RPMI8226 (cell line): ENCODE data around the gene SLBP.

Source experiments
- DNase-seq: peaks from one replicate; pipeline ENCODE4 v3.0.0-alpha.2; 2015

SLBP gene

DNA sequence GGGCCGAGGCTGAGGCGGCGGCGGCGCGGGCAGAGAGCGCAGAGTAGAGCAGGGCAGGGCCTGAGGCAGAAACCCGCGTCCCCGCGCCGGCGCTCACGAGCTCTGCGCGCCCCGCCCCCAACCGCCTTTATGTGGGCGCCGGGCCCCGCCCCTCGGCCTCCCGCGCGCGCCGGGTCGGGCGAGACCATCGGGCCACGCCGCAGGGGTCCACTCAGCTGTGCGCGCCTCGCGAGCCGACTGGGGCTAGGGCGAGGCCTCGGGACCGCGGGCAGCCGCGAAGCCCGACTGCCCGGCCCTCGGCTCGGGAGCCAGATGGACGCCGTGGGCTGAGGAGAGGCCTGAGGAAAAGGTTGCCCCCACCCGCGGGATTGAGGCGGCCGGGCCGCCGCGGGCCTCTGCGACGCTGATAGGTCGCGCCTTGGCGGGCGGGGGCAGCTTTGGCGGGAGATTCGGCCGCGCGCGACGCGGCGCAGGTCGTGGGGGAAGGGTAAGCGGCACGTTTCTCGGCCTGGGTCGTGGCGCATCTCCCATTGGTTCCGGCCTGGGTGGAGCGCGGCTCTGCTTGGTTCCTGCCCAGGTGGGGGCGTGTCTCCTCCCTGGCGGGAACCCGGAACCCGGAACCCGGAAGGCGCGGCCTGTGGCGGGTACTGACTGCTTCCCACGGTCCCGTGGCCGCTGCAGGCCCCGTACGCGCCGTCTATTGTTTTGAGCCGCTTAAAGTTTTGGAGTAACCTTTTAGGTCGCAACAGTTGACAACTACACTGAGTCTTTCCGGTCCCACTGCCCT, at the start of gene SLBP:
Gene SLBP (minus strand): TSS at position 104 of the 787 bp plus-strand sequence. CDS start 131 bp downstream, outside the sequence.
- DNase-seq: peak; percentile 95

GRCh38 chr4:1761130-1761689, 49.1 kb upstream of the SLBP start:
- no peak for DNase-seq

GRCh38 chr4:1760521-1761071, 48.5 kb upstream of the SLBP start:
- DNase-seq: no peak

GRCh38 chr4:1759818-1760223, 47.7 kb upstream of the SLBP start:
- DNase-seq: peak; percentile 30

DNA sequence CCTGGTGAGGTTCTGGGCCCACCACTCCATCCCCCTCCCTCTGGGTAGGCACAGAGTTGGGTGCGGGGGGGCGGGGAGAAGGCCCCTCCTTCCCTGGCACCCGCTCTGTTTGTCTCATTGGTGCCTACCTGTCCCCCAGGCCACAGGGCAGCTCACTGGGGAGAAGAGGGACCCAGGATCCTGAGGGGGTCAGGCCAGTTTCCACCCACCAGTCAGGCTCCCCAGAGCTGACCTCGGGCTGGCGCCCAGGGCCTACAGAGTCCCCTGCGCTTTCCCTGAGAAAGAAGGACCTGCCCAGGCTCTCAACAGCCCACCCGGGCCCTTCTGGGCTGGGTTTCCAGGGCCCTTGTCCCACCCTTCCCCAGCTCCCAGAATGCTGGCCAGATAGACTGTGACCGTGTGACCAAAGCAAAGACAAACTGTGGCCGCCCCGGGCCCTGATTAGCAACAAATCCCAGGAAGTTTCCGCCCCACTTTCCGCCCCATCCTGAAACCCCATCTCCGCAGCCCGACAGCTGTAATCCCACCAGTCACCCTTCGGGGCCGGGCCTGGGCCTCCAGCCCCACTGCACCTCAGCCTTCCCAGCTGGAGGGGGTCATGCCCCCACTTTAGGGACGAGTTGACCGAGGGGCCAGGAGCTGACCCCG, 47.2 kb upstream of the SLBP start:
- DNase-seq: no peak

DNA sequence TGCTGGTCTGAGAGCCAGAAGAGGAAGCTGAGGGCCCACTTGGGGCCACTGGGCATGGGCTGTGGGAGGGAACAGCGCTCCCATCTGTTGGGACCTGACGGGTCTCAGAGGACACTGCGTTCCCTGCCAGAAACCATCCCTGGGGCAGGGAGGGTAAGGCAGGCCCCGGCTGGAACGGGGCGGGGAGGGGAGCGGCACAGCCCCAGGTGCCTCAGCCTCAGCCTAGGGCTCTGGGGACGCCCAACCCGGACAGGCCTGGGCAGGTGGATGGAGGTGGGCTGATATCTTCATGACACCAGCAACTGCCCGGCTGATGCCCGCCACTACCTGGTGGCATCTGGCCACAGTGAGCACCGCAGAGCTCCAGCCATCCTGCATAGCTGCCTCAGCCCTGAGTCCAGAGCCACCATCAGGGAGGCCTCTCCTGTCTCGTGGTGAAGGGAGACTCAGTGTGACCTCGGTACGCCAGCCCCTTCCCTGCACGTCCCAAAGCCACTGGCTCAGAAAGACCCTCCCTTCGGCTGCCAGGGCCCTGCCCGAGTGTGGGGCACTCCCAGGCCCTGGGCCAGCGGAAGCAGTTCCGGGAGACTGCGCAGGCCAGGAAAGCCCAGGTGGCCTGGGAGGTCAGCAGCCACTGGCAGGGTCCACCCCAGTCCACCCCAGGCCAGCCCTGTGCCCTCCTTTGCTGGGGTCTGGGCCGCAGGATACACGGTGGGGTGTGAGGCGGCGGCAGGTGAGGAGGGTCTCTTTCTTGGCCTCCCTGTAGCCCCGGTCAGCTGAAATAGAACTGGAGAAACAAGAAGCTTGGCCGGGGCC, 46.4 kb upstream of the SLBP start:
- DNase-seq: no peak

- no peak for DNase-seq
Measured at GRCh38 chr4:1757836-1758235, 45.7 kb upstream of the SLBP start.

- DNase-seq: no peak
Measured at GRCh38 chr4:1756893-1757779, 45.0 kb upstream of the SLBP start.

DNA sequence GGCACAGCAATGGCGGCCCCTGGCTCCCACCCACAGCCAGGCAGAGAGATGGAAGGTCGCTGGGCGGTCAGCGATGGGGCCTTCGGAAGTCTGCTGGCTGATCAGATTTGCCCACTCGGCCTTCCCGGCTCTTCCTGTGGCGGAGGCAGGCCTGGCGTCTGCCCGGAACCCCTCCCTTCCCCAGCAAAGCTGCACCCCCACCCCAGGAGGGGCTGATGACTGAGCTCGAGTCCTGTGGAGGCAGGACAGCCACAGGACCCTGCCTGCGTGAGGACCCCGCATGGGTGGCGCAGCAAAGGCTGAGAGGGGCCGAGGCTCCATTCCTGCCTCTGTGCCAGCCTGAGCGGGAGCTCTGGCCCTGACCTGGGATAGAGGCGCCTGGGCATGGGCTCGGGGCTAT, 44.0 kb upstream of the SLBP start:
- no peak for DNase-seq

- DNase-seq: no peak
Measured at GRCh38 chr4:1755297-1755696, 43.2 kb upstream of the SLBP start.

- DNase-seq: peak; percentile 46
Measured at GRCh38 chr4:1754336-1754735, 42.2 kb upstream of the SLBP start.

DNA sequence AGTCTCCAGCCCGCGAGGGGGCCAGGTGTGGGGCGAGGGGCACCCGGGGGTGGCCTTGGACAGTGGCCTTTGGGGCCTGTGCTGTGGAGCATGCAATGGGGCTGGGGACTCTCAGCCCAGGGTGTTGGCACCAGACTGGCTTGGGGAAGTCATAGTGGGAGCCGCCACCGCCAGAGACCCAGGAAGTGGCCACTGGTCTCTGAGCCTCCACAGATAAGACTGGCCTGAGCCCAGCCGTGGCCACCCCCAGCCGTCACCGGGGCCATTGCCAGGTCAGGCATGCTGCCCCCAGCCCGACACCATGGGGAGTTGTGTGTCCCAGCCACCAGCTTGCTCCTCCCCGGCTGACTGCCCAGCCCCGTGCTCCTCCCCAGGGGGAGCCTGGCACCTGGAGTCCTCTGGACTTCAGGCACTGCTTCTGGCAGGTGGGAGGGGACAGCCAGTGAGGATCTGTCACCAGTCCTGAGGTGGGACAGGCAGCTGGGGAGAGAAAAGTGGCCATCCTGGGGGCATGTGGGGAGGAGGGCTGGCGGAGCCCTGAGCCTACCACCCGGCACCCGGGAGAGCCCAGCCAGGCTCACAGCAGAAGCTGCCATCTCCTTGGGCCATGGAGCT, 41.7 kb upstream of the SLBP start:
- DNase-seq: no peak

DNA sequence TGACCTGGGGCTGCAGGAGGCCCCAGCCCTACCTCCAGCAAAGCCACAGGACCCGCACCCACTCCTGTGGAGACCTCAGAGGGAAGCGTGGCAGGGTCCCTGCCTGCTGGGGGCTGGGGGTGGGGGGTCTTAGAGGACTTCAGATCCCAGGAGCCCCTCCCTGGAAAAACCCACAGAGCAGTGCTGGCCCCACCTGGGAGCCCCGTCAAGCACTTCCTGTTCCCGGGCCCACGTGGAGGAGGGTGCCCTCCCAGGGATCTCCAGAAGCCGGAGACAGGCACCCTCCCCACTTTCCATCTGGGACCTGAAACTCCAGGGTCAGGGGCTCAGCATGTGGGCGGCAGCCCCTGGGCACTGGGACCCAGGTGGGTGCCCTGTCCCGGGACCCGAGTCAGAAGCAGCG, 41.2 kb upstream of the SLBP start:
- no peak for DNase-seq

DNA sequence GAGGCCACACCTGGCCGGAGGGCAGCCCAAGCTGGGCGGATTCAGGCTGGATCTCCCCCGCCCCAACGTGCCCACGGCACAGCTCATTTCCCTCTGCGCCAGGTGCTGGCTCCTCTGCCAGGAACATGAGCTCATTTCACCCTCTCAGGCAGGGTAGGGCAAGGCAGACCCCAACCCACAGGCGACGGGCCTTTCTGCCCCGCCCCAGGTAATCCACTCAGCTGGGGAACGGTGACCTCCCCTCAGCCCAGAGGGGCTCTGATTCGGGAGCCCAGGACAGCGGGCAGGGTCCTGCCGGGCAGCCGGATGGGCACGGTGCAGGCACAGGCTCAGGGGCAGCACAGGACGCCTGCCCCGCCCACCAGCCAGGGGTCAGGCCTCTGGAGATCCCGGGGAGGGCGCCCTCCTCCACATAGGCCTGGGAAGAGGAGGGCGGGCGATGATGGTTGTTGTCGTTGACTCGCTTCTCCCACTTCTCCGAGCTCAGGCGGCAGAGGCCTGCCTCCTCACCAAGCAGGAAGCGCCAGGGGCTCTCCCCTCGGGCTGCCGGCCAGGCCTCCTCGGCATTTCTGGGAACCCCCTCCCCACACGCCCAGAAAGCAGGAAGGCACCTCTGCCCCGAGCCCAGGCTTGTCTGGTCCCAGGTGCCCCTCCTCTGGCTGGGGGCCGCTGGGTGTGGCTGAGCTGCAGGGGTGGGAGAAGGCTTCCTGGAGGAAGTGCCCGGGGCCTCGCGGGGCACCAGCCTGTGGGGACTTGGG, 40.3 kb upstream of the SLBP start:
- no peak for DNase-seq

- DNase-seq: no peak
Measured at GRCh38 chr4:1751919-1752283, 39.8 kb upstream of the SLBP start.

DNA sequence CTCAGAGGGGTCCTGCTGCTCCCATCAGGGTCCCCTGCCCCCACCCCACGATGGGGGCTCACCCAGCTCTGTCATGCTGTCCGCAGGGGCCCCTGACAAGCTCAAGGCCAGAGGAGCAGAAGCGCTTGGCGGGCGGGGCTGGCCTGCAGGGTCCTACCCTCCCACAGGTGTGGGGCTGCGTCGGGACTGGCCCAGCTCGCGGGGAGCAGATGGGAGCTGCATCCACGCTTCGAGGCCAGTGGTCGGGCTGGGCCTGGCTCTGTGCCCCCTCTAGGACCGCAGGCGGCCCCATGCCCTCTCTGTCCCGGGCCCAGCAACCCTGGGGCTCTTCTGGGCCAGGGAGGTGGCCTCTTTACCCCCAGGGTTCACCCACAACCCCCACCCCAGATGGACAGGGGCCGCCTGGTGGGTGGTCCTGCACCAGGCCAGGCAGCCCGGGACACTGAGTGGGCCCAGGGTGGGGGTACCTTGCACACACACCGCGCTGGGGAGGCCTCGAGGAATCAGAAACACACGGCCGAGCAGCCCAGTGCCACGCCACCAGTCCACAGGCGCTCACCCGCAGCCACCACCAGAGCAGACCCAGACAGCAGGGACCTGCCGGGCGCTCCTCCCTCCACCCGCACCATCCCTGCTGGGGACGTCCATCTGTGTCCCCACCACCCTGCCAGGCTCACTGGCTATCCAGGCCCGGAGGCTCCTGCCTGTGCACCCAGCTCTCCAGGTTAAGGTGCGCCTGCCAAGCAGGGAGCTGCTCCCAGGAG, 39.2 kb upstream of the SLBP start:
- no peak for DNase-seq

DNA sequence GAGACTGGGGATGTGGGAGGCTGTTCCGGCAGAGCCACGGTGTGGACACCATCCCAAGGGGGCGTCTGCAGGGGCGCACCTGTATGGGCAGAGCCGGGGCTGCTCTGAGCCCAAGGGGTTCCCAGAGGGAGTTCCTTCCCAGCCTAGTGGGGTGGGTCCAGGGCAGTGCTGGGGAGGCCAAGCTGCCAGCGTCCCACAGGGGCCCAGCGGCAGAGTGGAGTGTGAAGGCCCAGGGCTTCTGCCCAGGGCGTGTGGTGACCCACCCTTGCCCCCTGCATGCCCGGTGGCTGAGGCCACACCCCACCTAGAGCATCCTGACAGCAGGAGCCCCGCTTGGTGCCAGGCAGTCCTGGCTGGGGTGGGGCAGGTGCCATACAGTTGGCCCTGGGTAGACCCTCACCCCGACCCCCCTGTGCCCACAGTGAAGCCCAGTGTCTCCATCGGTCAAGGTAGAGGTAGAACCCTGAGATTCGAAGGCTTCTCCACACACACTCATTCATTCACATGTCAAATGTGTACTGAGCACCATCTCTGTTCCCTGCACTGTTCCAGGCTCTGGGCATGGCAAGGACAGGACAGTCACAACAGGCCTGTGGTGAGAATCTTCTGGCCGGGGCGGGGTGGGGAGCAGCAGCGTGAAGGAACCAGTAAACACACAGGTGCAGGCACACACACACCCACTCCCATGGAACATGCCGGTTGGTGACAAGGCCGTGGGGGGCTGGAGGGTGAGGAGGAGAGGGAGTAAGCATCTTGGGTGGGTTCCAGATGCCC, 38.4 kb upstream of the SLBP start:
- DNase-seq: no peak

GRCh38 chr4:1749826-1750225, 37.7 kb upstream of the SLBP start:
- no peak for DNase-seq

DNA sequence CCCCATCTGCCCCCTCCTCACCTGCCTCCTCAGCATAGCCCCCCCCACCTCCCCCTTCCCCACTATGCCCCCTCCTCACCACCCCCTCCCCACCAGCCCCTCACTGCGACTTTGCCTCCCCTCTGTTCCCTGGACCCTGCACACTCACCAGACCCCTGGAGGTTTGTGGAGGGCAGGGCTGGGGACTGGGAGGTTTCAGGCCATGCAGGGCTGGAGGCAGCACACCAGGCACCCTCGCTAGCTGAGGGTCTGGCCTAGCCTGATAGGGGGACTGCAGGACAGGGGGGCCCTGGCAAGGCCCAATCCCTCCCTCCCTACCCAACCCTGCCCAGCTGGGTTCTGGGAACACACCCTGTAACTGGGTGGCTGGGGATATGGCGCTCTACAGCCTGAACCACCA, 37.3 kb upstream of the SLBP start:
- no peak for DNase-seq
